HG03354 (cell line): Measurements from ENCODE around the gene PAX9.

Experiments used
- ATAC-seq: cut with Tn5 transposase; IDR thresholded peaks from one replicate; pipeline ENCODE4 v1.9.1; 2021; ENCODE audit warnings: mild to moderate bottlenecking; ENCODE audit not compliant: unreplicated experiment, poor library complexity, severe bottlenecking

PAX9 gene

GRCh38 chr14:36655571-36655962, 6.1 kb upstream of the PAX9 start:
- no peak for ATAC-seq

GRCh38 chr14:36655963-36656686, 5.5 kb upstream of the PAX9 start:
- ATAC-seq = peak; percentile 44

- ATAC-seq = no peak
Measured at GRCh38 chr14:36656687-36657398, 4.8 kb upstream of the PAX9 start.

- no peak for ATAC-seq
Measured at GRCh38 chr14:36657399-36658122, 4.1 kb upstream of the PAX9 start.

- ATAC-seq = no peak
Measured at GRCh38 chr14:36658123-36659009, 3.3 kb upstream of the PAX9 start.

- ATAC-seq = no peak
Measured at GRCh38 chr14:36659010-36659821, 2.4 kb upstream of the PAX9 start.

- ATAC-seq = no peak
Measured at GRCh38 chr14:36659822-36660735, 1.6 kb upstream of the PAX9 start.

- no peak for ATAC-seq
Measured at GRCh38 chr14:36660736-36661505, 739 bp upstream of the PAX9 start.

GRCh38 chr14:36662258-36662542, 540 bp downstream of the PAX9 start:
- ATAC-seq = no peak

- peak; percentile 32 for ATAC-seq
Measured at GRCh38 chr14:36662543-36663403, 1.1 kb downstream of the PAX9 start.

- no peak for ATAC-seq
Measured at GRCh38 chr14:36663404-36664321, 2.0 kb downstream of the PAX9 start.

- ATAC-seq = no peak
Measured at GRCh38 chr14:36664322-36665193, 2.9 kb downstream of the PAX9 start.

- ATAC-seq = no peak
Measured at GRCh38 chr14:36665887-36666415, 4.3 kb downstream of the PAX9 start.

GRCh38 chr14:36666416-36667206, 5.0 kb downstream of the PAX9 start:
- ATAC-seq = no peak
